AG08395 (cell line): ENCODE measurements around the gene SPEM3.

ENCODE experiments used
- DNase-seq: peaks from one replicate; pipeline ENCODE4 v3.0.0; 2012; ENCODE audit warnings: mixed read lengths, low spot score

The SPEM3 gene

DNA sequence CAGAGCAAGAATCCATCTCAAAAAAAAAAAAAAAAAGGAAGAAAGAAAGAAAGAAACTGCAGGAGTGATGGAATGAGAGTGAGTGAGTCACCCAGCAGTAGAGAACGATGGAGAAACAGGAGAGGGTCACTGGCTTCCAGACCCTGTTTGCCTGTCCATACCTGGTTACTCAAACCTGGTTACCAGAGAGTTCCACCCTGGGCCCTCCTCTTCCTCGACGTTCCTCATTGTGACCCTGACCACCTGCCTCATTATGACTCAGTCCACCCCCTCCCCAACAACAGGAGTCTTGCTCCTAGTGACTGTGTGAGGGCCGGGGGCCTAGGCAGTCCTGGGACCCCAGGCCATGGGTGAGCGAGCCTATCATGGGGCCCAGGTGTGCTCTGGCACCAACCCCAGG is at the start of gene SPEM3:
Gene SPEM3, plus strand, starts transcription at position 301 of the 400 bp plus-strand sequence. Its CDS starts 46 bp downstream, at position 347.
- DNase-seq: no peak

DNA sequence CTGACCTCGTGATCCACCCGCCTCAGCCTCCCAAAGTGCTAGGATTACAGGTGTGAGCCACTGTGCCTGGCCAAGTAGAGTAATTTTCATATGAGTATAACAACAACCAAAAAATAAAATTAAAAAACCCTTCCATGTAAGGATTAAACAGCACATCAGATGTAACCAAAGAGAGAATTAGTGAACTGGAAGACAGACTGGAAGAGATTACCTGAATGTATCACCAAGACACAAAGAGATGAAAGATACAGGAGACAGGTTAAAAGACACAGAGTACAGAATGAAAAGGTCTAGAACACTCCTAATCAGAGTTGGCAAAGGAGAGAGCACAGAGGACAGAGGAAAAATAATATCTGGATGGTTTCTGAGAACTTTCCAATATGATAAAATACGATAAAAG is 49.5 kb upstream of the SPEM3 start:
- no peak for DNase-seq

DNA sequence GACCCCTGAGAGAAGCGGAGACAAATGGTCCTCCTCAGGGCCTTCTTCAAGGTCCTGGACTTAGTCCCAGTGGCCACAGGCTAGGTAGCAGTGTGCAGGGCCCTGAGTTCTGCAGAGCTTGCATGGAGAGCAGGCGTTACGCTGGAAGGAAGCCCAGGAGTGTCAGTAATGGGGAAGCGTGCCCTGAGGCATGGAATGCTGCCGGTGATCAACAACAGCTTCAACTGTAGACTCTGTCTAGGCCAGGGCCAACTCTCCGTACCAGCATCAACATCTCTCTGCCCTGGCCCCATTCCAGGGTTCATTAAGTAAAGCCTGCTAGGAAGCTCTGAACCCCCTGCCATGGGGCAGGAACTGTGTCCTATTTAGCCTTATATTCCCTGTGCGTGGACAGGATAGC is 48.3 kb upstream of the SPEM3 start:
- DNase-seq: peak; percentile 82

DNA sequence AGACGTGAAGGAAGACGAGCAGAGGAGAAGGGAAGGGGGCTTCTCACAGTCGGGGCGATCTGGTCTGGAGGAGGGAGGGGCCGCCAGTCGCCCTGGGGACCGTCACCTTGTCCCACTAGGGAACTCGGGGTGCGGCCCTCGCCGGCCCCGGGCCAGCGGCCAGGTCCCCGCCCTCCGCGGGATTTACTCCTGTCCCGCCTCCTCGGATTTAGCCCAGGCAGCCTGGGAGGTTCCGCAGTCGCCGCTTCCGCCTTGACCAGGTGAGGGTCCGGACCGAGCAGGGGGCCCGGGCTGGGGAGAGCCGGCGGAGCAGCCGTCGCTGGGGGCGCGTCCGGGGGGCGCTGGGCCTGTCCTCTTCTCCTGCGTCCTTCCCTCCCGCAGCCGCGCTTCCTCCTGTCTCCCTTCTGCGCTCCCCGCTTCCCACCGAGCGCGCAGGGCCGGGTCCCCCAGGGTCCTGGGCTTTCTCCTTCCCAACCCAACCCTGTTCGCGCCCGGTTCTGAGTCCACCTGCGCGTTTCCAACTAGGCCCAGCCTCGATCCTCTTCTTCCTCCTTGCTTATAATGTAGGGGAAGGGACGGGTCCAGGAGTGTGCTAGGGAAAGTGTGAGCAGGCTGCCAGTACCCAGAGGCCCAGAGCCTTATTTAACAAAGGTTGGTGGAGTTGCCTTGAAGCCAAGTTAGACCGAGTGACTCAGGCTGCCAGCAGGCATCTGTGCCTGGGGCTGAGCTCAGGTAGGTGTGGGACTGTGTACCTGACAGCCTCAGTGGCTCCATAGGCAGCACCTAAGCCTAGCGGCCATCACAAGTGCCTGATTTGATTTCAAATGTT is 47.6 kb upstream of the SPEM3 start, which contains the start of gene TNK1:
Gene TNK1, plus strand, starts transcription at position 235 of the 829 bp plus-strand sequence. CDS start 1,838 bp downstream, outside the sequence.
- DNase-seq: peak; percentile 63

DNA sequence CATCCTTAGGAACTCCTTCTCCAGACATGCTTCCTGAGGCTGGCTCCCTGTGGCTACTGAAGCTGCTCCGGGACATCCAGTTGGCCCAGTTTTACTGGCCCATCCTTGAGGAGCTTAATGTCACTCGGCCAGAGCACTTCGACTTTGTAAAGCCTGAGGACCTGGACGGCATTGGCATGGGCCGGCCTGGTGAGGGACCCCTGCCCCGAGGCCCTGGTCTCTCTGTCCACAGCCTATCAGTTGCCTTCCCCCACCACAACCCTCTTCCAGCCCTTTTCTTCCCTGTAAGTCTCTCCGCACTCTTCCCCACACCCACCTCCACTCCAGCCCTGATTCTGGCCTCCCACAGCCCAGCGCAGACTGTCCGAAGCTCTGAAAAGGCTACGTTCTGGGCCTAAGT is 45.8 kb upstream of the SPEM3 start:
- DNase-seq: no peak

DNA sequence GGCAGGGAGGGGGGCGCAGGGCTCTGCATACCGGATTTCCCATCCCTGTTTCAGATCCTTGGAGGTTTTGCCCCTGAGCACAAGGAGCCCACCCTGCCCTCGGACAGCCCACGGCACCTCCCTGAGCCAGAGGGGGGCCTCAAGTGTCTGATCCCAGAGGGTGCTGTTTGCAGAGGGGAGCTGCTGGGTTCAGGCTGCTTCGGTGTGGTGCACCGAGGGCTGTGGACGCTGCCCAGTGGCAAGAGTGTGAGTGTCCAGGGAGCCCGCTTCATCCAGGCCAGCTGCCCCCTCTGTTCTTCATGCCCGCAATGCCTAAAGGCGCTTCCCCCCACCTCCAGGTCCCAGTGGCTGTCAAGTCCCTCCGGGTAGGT is 45.3 kb upstream of the SPEM3 start:
- no peak for DNase-seq

DNA sequence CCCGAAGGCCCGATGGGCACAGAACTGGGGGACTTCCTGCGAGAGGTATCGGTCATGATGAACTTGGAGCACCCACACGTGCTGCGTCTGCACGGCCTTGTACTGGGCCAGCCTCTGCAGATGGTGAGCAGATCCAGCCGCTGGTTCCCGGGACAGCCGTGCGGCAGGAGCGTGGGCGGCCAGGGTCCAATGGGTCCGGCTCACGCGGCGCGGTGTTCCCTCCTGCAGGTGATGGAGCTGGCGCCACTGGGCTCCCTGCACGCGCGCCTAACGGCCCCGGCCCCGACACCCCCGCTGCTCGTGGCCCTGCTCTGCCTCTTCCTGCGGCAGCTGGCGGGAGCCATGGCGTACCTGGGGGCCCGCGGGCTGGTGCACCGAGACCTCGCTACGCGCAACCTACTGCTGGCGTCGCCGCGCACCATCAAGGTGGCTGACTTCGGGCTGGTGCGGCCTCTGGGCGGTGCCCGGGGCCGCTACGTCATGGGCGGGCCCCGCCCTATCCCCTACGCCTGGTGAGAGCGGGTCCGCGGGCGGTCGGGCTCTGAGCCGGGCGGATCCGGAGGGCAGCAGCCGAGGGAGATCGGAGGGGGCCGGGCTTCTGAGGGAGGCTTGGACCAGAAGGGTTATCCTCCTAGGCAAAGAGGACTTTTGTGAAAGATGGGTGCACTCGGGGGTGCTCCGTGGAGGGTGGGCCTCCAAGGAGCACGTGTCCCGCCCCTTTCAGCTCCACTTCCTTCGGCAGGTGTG is 44.7 kb upstream of the SPEM3 start:
- DNase-seq: peak; percentile 40

DNA sequence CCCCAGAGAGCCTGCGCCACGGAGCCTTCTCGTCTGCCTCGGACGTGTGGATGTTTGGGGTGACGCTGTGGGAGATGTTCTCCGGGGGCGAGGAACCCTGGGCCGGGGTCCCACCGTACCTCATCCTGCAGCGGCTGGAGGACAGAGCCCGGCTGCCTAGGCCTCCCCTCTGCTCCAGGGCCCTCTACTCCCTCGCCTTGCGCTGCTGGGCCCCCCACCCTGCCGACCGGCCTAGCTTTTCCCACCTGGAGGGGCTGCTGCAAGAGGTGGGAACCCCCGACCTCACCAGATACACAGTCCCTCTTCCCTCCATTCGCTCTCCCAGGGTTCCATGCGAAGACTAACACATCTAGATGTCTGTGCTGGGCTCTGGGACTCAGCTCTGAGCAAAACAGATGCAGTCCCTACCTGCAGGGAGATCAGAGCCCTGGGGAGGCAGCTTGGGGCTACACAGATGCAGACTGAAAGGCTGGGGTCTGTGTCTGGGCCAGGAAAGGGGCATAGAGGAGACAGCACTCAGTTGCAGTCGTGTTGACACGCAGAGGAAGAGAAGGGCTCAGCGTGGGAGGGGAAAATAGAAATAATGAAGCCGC is 44.1 kb upstream of the SPEM3 start:
- no peak for DNase-seq

DNA sequence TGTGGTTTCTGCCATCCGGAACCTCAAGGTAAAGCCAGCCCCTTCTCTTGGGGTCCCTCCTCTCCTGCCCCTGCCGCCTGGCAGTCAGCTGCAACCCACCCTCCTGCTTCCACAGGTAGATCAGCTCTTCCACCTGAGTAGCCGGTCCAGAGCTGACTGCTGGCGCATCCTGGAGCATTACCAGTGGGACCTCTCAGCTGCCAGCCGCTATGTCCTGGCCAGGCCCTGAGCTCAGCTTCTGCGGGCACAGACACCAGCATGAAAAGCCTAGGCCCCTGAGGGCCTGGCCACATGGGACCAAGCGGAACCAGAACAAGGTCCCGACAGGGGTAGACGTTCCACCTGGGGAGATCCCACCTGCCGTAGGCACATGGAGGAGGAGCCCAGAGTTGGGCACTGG is 39.8 kb upstream of the SPEM3 start:
- no peak for DNase-seq

DNA sequence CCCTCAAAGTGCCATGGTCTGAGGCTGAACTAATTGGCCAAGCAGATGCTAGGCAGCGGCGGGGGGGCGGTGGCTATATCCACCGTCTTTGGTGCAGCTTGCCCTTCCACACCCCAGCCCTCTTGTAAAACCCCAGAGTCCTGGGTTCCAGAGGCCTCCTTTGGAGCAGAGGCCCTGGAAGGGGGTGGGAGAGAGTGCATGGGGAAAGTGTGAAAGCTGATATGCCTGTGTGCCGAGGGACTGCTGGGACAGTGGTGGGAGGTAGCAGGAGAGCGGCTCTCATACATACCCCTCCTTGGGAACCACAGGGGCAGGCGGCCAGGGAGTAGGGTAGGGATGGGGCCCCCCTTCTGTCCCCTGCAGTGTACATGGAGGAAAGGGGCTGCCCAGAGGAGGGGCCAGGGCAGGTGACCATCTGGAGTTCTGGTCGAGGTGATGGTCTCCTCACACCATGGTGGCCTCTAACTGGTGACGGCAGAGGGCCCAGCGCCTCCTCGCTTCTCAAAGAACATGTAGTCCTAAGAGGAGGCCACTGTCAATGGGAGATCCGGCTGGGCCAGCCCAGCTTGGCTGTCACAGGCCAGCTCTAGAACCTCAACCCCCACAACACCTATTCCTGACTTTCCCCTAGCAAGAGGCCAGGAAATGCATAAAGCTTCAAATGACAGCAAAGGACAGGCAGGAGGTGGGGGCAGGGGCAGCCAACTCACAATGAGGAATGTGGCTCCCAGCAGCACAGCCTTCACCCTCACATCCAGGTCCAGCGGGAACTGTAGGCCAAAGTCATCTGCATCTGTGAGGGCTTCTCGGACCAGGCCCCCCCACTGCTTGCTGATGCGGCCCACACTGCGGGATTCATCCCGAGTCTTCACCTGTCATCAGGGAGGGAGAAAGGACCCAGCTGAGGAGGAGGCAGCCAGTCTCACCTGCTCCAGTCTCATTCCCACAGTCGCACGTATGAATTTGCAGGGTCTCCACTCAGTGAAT is 38.4 kb upstream of the SPEM3 start:
- DNase-seq: no peak

DNA sequence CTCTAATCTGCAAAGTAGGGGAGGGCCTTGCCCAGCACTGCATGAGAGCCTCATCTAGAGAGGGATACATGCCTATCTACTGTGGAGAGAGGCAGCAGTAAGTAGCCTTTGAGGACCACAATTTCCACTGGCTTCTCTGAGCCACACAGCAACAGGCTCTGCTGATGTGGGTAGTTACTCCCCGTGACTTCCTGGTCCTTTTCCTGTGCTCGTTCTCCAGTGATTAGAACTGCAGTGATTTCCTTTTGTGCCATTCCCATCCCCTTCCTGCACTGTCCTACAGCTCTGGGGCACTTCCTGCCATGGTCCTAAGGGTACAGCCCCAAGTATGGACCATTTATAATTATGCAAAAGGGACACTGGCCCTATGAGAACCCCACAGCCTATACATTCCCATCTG is 37.4 kb upstream of the SPEM3 start:
- DNase-seq: no peak

DNA sequence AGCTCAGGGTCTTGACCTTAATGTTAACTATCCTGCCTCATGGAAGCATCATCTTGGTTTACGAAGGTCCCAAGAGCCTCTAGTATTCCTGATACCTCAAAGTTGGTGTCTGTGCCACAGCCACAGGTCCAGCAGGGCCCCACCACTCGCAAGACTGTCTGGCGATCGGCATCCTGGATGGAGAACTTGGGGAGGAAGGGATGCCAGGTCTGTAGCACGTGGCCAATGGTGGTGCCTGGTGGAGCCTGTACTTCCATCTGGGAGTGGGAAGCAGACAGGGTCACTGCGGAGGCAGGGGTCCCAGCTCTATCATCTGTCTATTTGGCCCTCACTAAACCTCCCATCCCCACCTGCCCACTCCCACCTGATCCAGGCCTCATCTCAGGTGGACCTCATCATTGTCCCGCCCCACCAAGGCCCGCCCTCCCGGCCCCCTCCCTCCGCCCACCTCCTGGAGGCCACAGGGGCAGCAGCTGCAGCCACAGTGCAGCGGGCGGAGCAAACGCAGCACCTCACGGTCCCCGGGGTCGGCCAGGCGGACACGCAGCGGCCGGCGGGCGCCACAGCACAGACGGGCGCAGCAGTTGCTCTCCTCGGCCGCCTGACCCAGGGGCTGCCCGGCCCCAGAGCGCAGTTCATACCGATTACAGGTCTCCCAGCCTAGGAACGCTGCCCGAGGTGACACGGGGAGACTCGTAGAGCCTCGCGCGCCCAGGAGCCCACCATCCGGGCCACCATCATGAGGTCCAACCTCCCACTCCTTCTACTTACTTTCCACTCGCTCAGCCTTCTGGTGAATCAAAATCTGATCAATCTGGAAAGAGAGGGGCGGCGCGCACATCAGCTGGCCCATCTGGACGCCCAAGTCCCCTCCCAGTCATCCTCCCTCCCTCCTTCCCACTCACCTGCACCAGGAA is 35.7 kb upstream of the SPEM3 start:
- no peak for DNase-seq

DNA sequence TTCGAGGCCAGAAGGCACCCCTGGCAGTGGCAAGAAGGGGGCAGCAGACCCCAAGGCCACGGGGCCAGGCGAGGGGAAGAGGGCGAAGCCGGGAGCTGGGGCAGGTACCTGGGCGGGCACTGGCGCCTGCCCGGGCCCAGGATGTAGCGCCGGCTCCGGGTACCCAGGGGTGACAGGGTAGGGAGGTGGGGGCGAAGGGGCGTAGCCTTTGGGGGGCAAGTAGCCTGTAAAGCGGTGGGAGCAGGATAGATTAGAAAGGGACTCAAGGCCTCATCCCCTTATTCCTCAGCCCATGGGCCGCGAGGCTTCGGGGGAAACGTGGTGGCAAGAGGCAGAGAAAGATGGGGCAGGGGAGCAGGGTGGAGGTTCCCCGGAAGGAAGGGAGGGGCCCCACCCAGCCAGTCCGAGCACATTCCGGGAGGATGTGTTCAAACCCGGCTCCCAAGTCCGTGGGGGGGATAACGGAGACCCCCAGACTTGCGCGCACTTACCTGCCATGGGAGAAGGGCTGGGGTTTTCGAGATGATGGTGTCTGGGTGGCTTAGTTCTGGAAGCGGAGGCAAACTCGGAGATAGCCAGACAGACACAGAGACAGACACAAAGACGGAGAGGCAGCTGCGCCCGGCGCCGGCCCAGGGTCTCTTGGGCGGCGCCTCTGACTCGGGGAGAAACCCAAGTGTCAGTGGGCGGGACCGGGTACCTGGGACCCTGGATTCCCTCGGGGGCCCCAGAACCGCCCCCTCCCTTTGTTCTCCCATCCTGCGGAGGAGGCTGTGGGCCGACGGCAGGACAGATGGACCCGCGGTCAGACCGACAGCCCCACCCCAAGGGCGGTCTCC is 34.8 kb upstream of the SPEM3 start:
- DNase-seq: peak; percentile 35

DNA sequence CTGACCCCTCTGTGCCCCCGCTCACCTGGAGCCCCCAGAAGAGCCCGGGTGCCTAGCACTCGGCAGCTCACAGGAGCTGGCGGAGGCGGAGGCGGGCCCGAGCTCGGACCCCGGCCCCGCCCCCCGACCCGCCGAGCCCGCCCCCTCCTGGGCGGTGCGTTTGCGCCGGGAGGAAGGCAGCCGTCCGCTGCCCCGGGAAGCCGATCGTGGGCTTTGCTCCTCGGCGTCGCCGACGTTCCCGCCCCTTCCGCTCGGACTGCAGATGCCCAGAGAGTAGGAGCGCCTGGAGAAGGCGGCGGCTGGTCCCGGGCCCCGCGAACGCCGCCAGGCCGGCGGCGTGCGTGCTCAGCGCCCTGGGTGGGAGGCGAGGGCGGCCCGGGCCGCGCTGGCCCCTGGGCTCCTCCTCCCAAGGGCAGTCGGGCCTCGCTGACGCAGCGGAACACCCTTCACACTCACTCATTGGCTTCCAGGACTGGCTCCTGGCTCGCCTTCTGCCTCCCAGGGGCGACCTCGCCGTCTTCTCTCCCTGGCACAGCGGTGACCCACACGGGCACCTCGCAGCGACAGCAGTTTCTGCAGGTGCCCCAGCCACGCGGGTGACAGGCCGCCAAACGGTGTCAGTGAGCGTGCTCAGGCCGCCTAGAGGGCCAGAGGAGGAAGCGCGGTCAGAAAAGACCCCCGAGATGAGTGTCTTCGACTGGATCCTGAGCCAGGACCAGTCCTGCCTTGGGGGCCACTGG is 34.0 kb upstream of the SPEM3 start, which contains the start of gene PLSCR3:
Gene PLSCR3, minus strand, starts transcription at position 74 of the 740 bp plus-strand sequence. CDS start 415 bp downstream, outside the sequence.
- DNase-seq: peak; percentile 92

DNA sequence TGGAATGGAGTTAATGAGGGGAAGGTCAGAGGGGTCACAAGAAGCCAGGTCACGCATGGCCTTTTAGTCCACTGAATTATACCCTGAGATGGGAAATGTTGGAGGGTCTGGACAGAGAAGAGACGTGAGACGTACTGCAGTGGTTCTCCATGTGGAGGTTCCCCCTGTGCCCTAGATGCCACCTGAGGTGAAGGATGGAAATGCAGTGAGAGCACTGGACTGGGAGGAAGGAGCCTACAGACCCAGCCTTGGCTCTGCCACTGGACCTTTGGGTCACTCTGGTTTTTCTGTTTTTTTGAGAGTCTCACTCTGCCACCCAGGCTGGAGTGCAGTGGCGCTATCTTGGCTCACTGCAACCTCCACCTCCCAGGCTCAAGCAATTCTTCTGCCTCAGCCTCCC is 32.5 kb upstream of the SPEM3 start:
- DNase-seq: no peak

DNA sequence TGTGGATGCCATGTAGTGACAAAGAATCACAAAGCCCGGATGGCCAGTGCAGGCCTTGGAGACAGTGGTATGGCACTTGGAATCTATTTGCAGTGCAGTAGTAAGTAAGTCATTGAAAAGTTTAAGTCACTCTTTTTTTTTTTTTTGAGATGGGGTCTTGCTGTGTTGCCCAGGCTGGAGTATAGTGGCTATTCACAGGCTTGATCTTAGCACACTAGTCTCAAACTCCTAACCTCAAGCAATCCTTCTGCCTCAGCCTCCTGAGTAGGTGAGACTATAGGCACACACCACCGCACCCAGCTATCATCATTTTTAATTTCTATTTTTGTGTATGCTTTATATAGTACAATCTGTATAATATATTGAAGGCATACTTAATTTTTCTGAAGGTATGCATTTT is 30.0 kb upstream of the SPEM3 start:
- DNase-seq: no peak

DNA sequence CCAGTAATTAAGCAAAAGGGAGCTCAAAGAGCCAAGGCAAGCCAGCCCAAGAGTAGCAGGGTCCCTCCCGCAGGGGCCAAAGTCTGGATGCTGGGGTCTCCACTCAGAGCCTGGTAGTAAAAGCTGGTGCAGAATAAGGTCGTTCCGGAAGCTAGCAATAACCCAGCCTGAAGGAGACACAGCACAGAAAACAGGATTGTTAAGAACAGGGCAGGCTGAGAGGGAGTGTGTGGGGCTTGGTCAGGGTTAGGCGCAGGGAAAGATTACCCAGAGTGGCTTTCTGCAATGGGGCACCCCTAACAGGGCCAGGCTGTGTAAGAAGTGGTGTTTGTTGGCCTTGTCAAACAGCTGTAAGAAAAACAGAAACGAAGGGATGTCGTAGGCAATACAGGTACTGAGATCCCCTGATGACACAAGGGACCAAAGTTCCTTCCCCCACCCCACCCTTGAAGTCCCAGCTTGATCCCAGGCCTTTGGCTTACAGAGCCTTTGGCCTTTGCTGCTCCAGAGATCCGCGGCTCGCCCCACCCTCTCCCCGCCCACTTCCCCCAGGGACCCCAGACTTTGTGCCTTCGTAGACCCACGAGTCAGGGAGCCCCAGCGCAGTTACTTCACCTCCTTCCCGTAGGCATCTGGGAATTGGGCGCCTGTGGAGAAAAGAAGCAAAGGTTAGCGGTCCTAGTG is 25.5 kb upstream of the SPEM3 start:
- peak; percentile 25 for DNase-seq

DNA sequence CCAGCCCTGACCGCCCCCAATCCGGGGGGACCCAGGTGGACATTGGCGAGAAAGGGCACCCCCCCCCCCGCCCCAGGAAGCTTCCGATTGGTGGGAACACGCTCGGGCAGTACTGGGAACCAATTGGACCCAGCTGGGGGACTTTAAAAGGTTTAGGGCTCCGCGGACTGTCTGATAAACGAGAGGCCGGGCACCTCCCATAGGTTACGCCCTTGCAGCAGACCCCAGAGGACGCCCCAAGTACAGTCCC is 25.0 kb upstream of the SPEM3 start:
- peak; percentile 84 for DNase-seq
